WTC11 (cell line): Measurements from ENCODE around the gene SOX5. TPM values are rescaled to one million over a fixed set of nuclear protein-coding genes. Genes with fewer than 3 reads are reported as not detected.

Experiments used
- ATAC-seq: fragments of 200-7000 bp; cut with Tn5 transposase; 2 replicates; pipeline ENCODE4 v1.10.0; 2021; ENCODE audit warnings: mild to moderate bottlenecking, moderate library complexity
- CTCF ChIA-PET: fragments of 300-600 bp; sonication (Branson Sonifier 250); formaldehyde crosslinking; loops from one replicate; lab custom pipeline; 2021; ENCODE audit warnings: antibody characterized with exemption; lab: Charles Lee
- POLR2A ChIA-PET: fragments of 350-600 bp; sonication (Branson Sonifier 250); formaldehyde crosslinking; loops from one replicate; lab custom pipeline; 2021; ENCODE audit warnings: antibody characterized with exemption; lab: Charles Lee
- DNase-seq: peaks from one replicate; pipeline ENCODE4 v3.0.0; 2021; ENCODE audit warnings: low spot score
- H3K27ac Mint-ChIP-seq: 2 replicates; pipeline ENCODE4 v1.8.0; 2021; ENCODE audit warnings: mixed read lengths
- H3K27me3 Mint-ChIP-seq: 2 replicates; pipeline ENCODE4 v1.8.0; 2021; ENCODE audit warnings: low read depth, mild to moderate bottlenecking, moderate library complexity, mixed read lengths
- H3K36me3 Mint-ChIP-seq: 2 replicates; pipeline ENCODE4 v1.8.0; 2021; ENCODE audit warnings: mixed read lengths
- H3K4me1 Mint-ChIP-seq: 2 replicates; pipeline ENCODE4 v1.8.0; 2022; ENCODE audit warnings: mixed read lengths
- H3K4me3 Mint-ChIP-seq: 2 replicates; pipeline ENCODE4 v1.8.0; 2021; ENCODE audit warnings: mild to moderate bottlenecking, moderate library complexity, mixed read lengths
- H3K9me3 Mint-ChIP-seq: 2 replicates; pipeline ENCODE4 v1.8.0; 2021; ENCODE audit warnings: mixed read lengths
- AFF4 ChIP-seq: sonication (generic); formaldehyde crosslinking; IDR thresholded peaks from 2 replicates; pipeline ENCODE4 v1.8.1; 2023; ENCODE audit warnings: mild to moderate bottlenecking, missing genetic modification reagents, borderline replicate concordance
- ATF3 ChIP-seq: sonication (generic); formaldehyde crosslinking; conservative IDR thresholded peaks from 2 replicates; pipeline ENCODE4 v1.8.1; 2022; ENCODE audit warnings: mild to moderate bottlenecking, missing genetic modification reagents
- E2F5 ChIP-seq: sonication (generic); formaldehyde crosslinking; IDR thresholded peaks from 2 replicates; pipeline ENCODE4 v1.8.1; 2022; ENCODE audit warnings: mild to moderate bottlenecking, moderate library complexity, missing genetic modification reagents
- ERG ChIP-seq: fragments of 250-450 bp; sonication (Bioruptor Pico); IDR thresholded peaks from 2 replicates; pipeline ENCODE4 v1.8.0; 2021; ENCODE audit warnings: mild to moderate bottlenecking
- FOXJ3 ChIP-seq: sonication (generic); formaldehyde crosslinking; IDR thresholded peaks from 2 replicates; pipeline ENCODE4 v1.9.0; 2021; ENCODE audit warnings: missing genetic modification reagents, mild to moderate bottlenecking, borderline replicate concordance
- IRF1 ChIP-seq: sonication (generic); formaldehyde crosslinking; IDR thresholded peaks from 2 replicates; pipeline ENCODE4 v1.8.0; 2023; ENCODE audit warnings: missing genetic modification reagents
- MLX ChIP-seq: sonication (generic); formaldehyde crosslinking; IDR thresholded peaks from 2 replicates; pipeline ENCODE4 v1.8.1; 2023; ENCODE audit warnings: mild to moderate bottlenecking, missing genetic modification reagents, moderate library complexity
- NFYB ChIP-seq: sonication (generic); formaldehyde crosslinking; conservative IDR thresholded peaks from 2 replicates; pipeline ENCODE4 v1.8.0; 2022; ENCODE audit warnings: low read depth, missing genetic modification reagents
- NR1H2 ChIP-seq: sonication (generic); formaldehyde crosslinking; IDR thresholded peaks from 2 replicates; pipeline ENCODE4 v1.9.0; 2021; ENCODE audit warnings: mild to moderate bottlenecking, moderate library complexity, missing genetic modification reagents
- NR2C2 ChIP-seq: sonication (generic); formaldehyde crosslinking; IDR thresholded peaks from 2 replicates; pipeline ENCODE4 v1.8.0; 2022; ENCODE audit warnings: mild to moderate bottlenecking, missing genetic modification reagents
- SMAD3 ChIP-seq: sonication (generic); formaldehyde crosslinking; IDR thresholded peaks from 2 replicates; pipeline ENCODE4 v1.8.0; 2022; ENCODE audit warnings: missing genetic modification reagents, mild to moderate bottlenecking, borderline replicate concordance
- SOX15 ChIP-seq: fragments of 250-450 bp; sonication (Bioruptor Pico); IDR thresholded peaks from 2 replicates; pipeline ENCODE4 v1.9.0; 2021; ENCODE audit warnings: mild to moderate bottlenecking
- STAT6 ChIP-seq: sonication (generic); formaldehyde crosslinking; conservative IDR thresholded peaks from 2 replicates; pipeline ENCODE4 v1.8.1; 2023; ENCODE audit warnings: mild to moderate bottlenecking, low read depth, missing genetic modification reagents, moderate library complexity
- ZNF138 ChIP-seq: sonication (generic); formaldehyde crosslinking; conservative IDR thresholded peaks from 2 replicates; pipeline ENCODE4 v1.8.1; 2022; ENCODE audit warnings: mild to moderate bottlenecking, moderate library complexity, missing genetic modification reagents
- ZNF416 ChIP-seq: fragments of 250-450 bp; sonication (Bioruptor Pico); IDR thresholded peaks from 2 replicates; pipeline ENCODE4 v1.9.0; 2021; ENCODE audit warnings: mild to moderate bottlenecking, inconsistent platforms
- ZNF425 ChIP-seq: fragments of 250-450 bp; sonication (Bioruptor Pico); conservative IDR thresholded peaks from 2 replicates; pipeline ENCODE4 v1.9.0; 2021; ENCODE audit warnings: mild to moderate bottlenecking
- ZNF512 ChIP-seq: sonication (generic); formaldehyde crosslinking; IDR thresholded peaks from 2 replicates; pipeline ENCODE4 v1.8.1; 2022; ENCODE audit warnings: missing genetic modification reagents, borderline replicate concordance
- ZSCAN18 ChIP-seq: fragments of 250-450 bp; sonication (Bioruptor Pico); IDR thresholded peaks from 2 replicates; pipeline ENCODE4 v2.1.2; 2022; ENCODE audit warnings: mild to moderate bottlenecking, moderate library complexity
- total RNA-seq: library from RNA; stranded (reverse); gene quantifications from 3 replicates; pipeline ENCODE4 v1.2.3, GENCODE V29; 2021

SOX5 gene
- total RNA-seq, 1 experiment from 2014 or later = 2.3 TPM

- TF ChIP-seq MLX (CRISPR knock-in tag) (no peak), AFF4 (CRISPR knock-in tag) (no peak), SOX15 (no peak), FOXJ3 (no peak), IRF1 (CRISPR knock-in tag) (no peak), NR2C2 (CRISPR knock-in tag) (no peak), ZSCAN18 (CRISPR knock-in tag) (no peak), ZNF416 (CRISPR knock-in tag) (no peak), SMAD3 (CRISPR knock-in tag) (no peak), NFYB (no peak)
These were observed 392.8 kb downstream of the SOX5 start (continued) for GRCh38 chr12:23556661-23557060.

- H3K4me3 Mint-ChIP-seq = no peak overlapping the region
- ChIA-PET POLR2A (no interaction called here), CTCF (no interaction called here)
- no peak for ATAC-seq
- peaks cover under 1% of the 10 kb centered on the region; the same call in 1 of the 2 replicates for H3K4me1 Mint-ChIP-seq
- no peak overlapping the region for H3K27ac Mint-ChIP-seq
- H3K36me3 Mint-ChIP-seq = no peaks in the 10 kb centered on the region
- H3K27me3 Mint-ChIP-seq = no peaks in the 10 kb centered on the region
- no peak for DNase-seq
- no peaks in the 10 kb centered on the region for H3K9me3 Mint-ChIP-seq
- TF ChIP-seq ATF3 (CRISPR knock-in tag) (no peak), STAT6 (CRISPR knock-in tag) (no peak), ZNF138 (CRISPR knock-in tag) (no peak), ZNF425 (no peak), ERG (no peak), E2F5 (CRISPR knock-in tag) (no peak), ZNF416 (CRISPR knock-in tag) (no peak), ZNF512 (CRISPR knock-in tag) (no peak), NR1H2 (CRISPR knock-in tag) (no peak)
These were observed 393.7 kb downstream of the SOX5 start for GRCh38 chr12:23555825-23556207.
